ENCODE measurements around the gene KMT5B. TPM values are rescaled to one million over a fixed set of nuclear protein-coding genes. Genes with fewer than 3 reads are reported as not detected.

Gene KMT5B
- total RNA-seq, 1 experiment from 2014 or later, result 17.7 TPM

DNA sequence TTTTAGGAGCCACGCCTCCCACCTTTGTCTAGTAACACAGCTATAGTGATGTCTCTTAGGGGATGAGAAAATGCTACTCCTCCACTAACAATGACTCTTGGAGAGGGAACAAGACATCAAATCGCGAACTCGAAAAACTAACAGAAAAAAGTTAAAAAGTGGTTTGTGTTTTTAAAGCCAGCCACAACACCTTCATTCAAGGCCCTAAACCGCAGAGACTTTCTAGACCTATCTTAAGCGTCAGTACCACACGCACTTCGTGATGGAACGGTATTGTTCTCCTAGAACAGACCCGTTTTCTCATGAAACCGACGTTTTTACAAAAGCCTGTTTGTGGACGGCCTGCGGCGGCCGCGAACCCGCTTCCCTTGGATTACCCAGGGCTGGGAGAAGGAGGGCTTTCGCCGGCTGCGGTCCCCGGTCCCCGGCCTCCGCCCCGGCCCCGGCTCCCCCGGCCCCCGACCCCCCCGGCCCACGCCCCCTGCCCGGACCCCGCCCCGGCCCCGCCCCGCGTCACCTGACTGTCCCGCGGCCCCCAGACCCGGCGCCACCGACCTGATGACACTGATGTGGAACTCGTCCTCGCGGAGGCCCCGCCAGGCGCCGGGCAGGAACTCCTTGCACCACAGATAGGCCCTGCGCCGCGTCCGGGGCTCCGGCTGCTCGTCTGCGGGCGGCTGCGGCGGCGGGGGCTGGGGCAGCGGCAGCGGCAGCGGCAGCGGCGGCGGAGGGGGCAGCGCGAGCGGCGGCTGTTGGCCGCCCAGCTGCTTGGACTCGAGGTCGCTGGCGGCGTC, 92.6 kb downstream of the KMT5B start:
- DNase-seq (ENCODE audit: low read depth), result peak; percentile 45

DNA sequence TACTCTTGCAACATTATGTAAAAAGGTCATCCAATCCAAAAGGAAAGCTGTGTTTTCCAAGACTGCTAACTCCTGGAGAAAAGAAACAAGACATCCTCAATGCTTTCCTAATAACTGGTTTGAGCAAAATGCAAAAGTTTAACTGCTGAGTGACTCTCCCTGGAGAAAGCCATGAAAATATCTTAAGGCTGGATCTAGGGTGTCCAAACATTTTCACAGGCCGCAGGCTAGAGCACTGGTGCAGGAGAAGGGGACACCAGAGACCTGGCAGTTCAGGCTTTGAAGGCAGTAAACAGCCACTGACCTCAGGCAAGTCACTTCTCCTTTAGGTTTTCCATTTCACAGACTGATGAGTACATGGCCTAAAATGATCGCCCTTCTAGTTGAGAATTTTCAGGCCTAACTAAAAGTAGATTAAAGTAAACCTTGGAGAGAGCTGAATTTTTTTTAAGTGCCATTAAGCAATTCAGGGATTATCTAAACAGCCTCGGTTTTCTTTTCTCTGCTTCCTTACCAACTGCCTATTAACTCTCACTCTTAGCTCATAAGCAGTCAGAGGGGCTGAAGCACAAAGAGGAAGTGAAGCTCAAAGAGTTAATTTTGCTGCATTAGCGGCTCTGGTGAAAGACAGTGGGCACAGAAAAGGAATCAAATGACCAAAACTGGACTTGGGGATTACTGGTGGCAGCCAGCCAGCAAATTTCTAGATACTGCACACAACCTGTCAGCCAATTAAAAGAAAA, 94.2 kb downstream of the KMT5B start:
- DNase-seq (ENCODE audit: low read depth), result no peak

DNA sequence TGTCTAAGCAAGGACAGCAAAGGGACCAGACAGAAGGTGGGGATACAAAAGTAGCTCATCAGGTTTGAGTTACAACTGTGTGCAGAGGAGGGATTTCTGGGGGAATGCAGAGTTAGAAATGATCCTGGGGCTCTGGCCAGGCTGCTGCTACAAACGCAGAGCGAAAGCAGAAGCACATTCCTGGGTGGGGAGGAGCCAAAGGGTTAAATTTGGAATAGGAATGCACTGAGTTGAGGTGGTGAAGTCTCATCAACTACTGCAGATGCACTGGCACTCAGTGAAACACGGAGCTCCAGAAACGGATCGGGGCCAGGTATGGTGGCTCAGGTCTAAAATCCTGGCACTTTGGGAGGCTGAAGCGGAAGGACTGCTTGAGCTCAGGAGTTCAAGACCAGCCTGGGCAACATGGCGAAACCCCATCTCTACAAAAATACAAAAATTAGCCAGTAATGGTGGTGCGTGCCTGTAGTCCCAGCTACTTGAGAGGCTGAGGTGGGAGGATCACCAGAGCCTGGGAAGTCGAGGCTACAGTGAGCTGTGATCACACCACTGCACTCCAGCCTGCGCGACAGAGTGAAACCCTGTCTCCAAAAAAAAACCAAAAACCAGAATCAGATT, 95.1 kb downstream of the KMT5B start:
- DNase-seq (ENCODE audit: low read depth), result no peak

DNA sequence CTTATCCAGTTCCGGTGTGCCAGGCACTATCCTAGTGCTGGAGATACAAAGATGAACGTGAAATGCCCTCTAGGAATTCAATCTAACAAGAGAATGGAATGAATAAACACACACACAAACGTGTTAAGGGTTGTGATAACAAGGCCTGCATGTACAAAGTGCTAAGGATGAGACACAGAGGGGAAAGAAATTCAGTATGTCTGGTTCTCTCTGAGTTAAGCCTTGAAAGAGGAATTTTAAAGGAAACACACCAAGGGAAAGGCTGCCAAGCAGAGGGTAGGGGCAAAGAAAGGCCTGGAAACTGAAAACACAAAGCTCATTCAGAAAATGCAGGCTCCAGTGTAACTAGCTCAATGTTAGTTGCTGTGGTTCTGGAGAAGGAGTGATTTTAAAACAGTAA, 96.1 kb downstream of the KMT5B start:
- DNase-seq (ENCODE audit: low read depth), result no peak

DNA sequence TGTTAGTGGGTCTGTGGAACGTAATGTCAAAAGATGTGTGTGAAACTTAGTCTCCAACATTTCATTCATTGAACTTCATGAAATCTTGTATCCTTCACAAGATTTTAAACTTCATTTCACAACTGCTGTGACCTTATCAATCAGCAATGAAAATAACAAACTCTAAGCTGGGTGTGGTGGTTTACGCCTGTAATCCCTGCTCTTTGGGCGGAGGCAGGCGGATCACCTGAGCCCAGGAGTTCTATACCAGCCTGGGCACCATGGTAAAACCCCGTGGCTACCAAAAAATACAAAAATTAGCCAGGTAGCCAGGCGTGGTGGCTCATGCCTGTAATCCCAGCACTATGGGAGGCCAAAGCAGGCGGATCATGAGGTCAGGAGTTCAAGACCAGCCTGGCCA, 97.0 kb downstream of the KMT5B start:
- no peak for DNase-seq (ENCODE audit: low read depth)

DNA sequence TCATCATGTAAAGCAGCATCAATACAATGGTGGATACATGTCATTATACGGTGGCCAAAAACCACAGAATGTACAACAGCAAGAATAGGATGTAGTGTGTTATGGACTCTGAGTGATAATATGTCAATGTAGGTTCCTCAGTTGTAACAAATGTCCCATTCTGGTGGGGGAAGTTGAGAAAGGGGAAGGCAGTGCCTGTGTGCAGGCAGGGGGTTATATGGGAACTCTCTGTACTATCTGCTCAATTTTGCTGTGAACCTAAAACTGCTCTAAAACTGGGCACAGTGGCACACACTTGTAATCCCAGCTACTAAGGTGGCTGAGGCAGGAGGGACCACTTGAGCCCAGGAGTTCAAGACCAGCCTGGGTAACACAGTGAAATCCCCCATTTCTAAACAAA, 97.8 kb downstream of the KMT5B start:
- no peak for DNase-seq (ENCODE audit: low read depth)

DNA sequence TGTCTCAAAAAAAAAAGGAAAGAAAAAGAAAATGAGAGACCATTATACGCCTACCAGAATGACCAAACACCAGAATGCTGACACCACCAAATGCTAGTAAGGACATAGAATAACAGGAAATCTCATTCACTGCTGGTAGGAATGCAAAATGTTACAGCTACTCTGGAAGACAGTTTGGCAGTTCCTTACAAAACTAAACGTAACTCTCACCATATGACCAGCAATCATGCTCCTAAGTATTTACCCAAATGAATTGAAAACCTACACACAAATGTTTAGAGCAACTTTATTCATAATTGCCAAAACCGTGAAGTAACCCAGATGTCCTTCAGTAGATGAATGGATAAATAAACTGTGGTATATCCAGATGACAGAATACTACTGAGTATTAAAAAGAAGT, 99.1 kb downstream of the KMT5B start:
- DNase-seq (ENCODE audit: low read depth), result no peak

DNA sequence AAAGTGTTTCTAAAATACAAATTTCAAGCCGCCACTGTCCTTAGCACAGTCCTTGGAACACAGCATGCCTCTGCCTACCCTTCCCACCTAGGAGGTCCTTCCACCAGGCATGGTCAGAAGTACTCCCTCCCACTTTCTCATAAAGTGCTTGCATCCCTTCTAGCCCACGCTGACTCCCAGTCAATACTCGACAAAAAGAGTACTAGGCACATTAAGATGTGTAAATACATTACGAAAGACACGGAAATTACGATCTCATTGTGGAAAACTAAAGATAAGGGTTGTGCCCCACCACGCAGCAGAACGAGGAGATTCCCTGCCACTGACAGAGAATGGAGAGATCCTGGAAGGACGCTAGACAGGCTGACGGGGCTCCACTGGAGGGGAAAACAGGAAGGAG, 105.4 kb downstream of the KMT5B start:
- DNase-seq (ENCODE audit: low read depth), result no peak

DNA sequence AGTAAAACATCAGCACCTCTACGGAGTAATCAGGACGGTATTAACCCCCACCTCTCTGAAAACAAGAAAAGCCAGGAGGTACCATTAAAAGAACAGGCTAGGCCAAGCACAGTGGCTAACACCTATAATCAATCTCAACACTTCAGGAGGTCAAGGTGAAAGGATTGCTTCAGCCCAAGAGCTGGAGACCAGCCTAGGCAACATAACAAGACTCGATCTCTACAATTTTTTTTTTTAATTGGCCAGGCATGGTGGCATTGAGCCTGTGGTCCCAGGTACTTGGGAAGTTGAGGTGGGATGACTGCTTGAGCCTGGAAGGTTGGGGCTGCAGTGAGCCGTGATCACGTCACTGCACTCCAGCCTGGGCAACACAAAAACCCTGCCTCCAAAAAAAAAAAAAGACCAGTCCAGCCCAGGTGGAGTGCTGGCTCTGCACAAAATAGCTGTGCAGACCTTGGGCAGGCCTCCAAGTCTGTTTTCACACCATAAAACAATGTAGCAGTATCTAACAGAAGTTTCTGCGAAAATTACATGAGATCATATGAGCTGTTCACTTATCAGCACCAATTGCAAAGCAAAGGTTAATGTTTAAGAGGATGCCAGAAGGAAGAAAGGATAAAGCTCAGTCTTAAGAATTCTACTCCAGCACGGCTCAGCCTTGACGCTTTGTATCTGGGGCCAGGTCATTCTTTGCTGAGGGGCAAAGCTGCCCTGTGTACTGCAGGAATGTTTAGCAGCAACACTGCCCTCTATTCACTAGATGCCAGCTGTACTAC, 106.7 kb downstream of the KMT5B start:
- DNase-seq (ENCODE audit: low read depth), result no peak

Other genes starting within 250 kb of the KMT5B start
- 15.7 and 19.6 TPM in 2 replicates for gene UNC93B1, start 209.2 kb downstream of the KMT5B start, total RNA-seq (2014; rRNA removed; shearing (Covaris generic))
- gene ALDH3B1, start 203.0 kb downstream of the KMT5B start, total RNA-seq (2014; rRNA removed; shearing (Covaris generic)), result 13.3 and 17.4 TPM in 2 replicates
- gene NDUFS8, start 182.6 kb downstream of the KMT5B start, total RNA-seq (2014; rRNA removed; shearing (Covaris generic)), result 270 and 282 TPM in 2 replicates
- 39.2 and 47.5 TPM in 2 replicates for gene TCIRG1, start 174.3 kb downstream of the KMT5B start, total RNA-seq (2014; rRNA removed; shearing (Covaris generic))
- 16.2 and 18.7 TPM in 2 replicates for gene CHKA, start 91.9 kb downstream of the KMT5B start, total RNA-seq (2014; rRNA removed; shearing (Covaris generic))
- gene C11orf24, start 58.7 kb upstream of the KMT5B start, total RNA-seq (2014; rRNA removed; shearing (Covaris generic)), result 60.3 and 69.1 TPM in 2 replicates
- gene LRP5, start 99.3 kb upstream of the KMT5B start, total RNA-seq (2014; rRNA removed; shearing (Covaris generic)), result 0.48 and 0.59 TPM in 2 replicates
- gene PPP6R3, start 247.5 kb upstream of the KMT5B start, total RNA-seq (2014; rRNA removed; shearing (Covaris generic)), result 92.3 and 113 TPM in 2 replicates